Endothelial cell of umbilical vein (primary cell): Measurements from ENCODE around the gene NTNG1. TPM values are rescaled to one million over a fixed set of nuclear protein-coding genes. Genes with fewer than 3 reads are reported as not detected.

Experiments used
- BruUV-seq: library from RNA; stranded (reverse); fragments of 400-500 nt; replicated peaks from 2 replicates; lab custom pipeline; 2021; lab: Mats Ljungman, UMichigan
- CTCF ChIA-PET: fragments of 300-600, 350-600 bp; sonication (Branson Sonifier 250); formaldehyde crosslinking; loops from one replicate; lab custom pipeline; 2021; ENCODE audit warnings: antibody characterized with exemption, inconsistent platforms; lab: Charles Lee
- POLR2A ChIA-PET: fragments of 300-600, 350-600 bp; sonication (Branson Sonifier 250); formaldehyde crosslinking; loops from one replicate; lab custom pipeline; 2021; ENCODE audit warnings: antibody characterized with exemption, inconsistent platforms; lab: Charles Lee
- DNase-seq: peaks from one replicate; pipeline ENCODE4 v3.0.0-alpha.2; 2011; ENCODE audit warnings: low read depth, low spot score
- FAIRE-seq: peaks from 2 replicates; lab custom pipeline; 2011; peaks lifted over from hg19 to GRCh38; lab: Jason Lieb, UNC
- H2AFZ ChIP-seq: 2 replicates; pipeline ENCODE4 v1.6.0; 2012; ENCODE audit warnings: low read depth, low read length, control low read depth, inconsistent platforms
- H3K27ac ChIP-seq: 2 replicates; pipeline ENCODE4 v1.5.1; 2011; ENCODE audit warnings: low read depth, mild to moderate bottlenecking, control low read depth, low read length, moderate library complexity; ENCODE audit not compliant: insufficient read depth
- H3K27me3 ChIP-seq, 2 experiments: 2 replicates each; pipeline versions ENCODE4 v1.6.0 to v1.6.1; 2011; ENCODE audit warnings: low read length in 2 of 2, mixed read lengths in 1 of 2; ENCODE audit not compliant: control insufficient read depth in 2 of 2, insufficient read depth in 2 of 2
- H3K36me3 ChIP-seq, 2 experiments: 2 replicates in 1 of 2; 3 replicates in 1 of 2; pipeline ENCODE4 v1.5.1; 2011; ENCODE audit warnings: low read length in 2 of 2, mild to moderate bottlenecking in 1 of 2, moderate library complexity in 1 of 2; ENCODE audit not compliant: control insufficient read depth in 2 of 2, insufficient read depth in 2 of 2; ENCODE audit errors: extremely low read depth in 1 of 2
- H3K4me1 ChIP-seq: 3 replicates; pipeline ENCODE4 v1.5.1; 2011; ENCODE audit warnings: mild to moderate bottlenecking, low read length; ENCODE audit not compliant: control insufficient read depth, insufficient read depth; ENCODE audit errors: extremely low read depth
- H3K4me2 ChIP-seq: 2 replicates; pipeline ENCODE4 v1.6.1; 2011; ENCODE audit warnings: low read length, control low read depth, mixed read lengths; ENCODE audit not compliant: insufficient read depth
- H3K4me3 ChIP-seq, 3 experiments: fragments of 200-600 bp in 1 of 3; sonication (generic), shearing (Covaris generic) in 1 of 3; replicated peaks in 1 of 3; 2 replicates each; pipeline ENCODE4 v1.5.1; 2011 to 2016; ENCODE audit warnings: control low read depth in 3 of 3, low read length in 3 of 3, mild to moderate bottlenecking in 2 of 3, inconsistent platforms in 1 of 3, low read depth in 1 of 3, moderate library complexity in 1 of 3; ENCODE audit not compliant: insufficient read depth in 1 of 3
- H3K79me2 ChIP-seq: 2 replicates; pipeline ENCODE4 v1.6.0; 2012; ENCODE audit warnings: low read length, inconsistent platforms; ENCODE audit not compliant: control insufficient read depth, insufficient read depth
- H3K9ac ChIP-seq: replicated peaks from 2 replicates; pipeline ENCODE3; 2011; ENCODE audit warnings: low read length, control low read depth; ENCODE audit not compliant: insufficient read depth; ENCODE audit errors: extremely low read depth
- H3K9me1 ChIP-seq: replicated peaks from 3 replicates; pipeline ENCODE4 v1.6.0; 2011; ENCODE audit warnings: mild to moderate bottlenecking, low read length; ENCODE audit not compliant: control insufficient read depth, insufficient read depth; ENCODE audit errors: extremely low read depth
- H3K9me3 ChIP-seq: replicated peaks from 2 replicates; pipeline ENCODE4 v1.5.1; 2012; ENCODE audit warnings: low read length, inconsistent platforms; ENCODE audit not compliant: control insufficient read depth, insufficient read depth
- H4K20me1 ChIP-seq: replicated peaks from 2 replicates; pipeline ENCODE3; 2011; ENCODE audit warnings: mild to moderate bottlenecking, low read length; ENCODE audit not compliant: control insufficient read depth, insufficient read depth; ENCODE audit errors: extremely low read depth
- EZH2 ChIP-seq: IDR thresholded peaks from 2 replicates; pipeline ENCODE4 v1.6.1; 2012; ENCODE audit warnings: borderline replicate concordance, low read depth, mild to moderate bottlenecking, moderate library complexity, low read length, inconsistent platforms; ENCODE audit not compliant: severe bottlenecking
- FOS ChIP-seq: IDR thresholded peaks from 2 replicates; pipeline ENCODE4 v1.6.1; 2011; ENCODE audit warnings: mild to moderate bottlenecking, low read length, moderate library complexity, borderline replicate concordance; ENCODE audit not compliant: insufficient read depth
- GATA2 ChIP-seq: IDR thresholded peaks from 2 replicates; pipeline ENCODE4 v1.7.0; 2011; ENCODE audit warnings: low read depth, mild to moderate bottlenecking, moderate library complexity, mixed read lengths, low read length; ENCODE audit not compliant: insufficient read length, insufficient read depth
- JUN ChIP-seq: IDR thresholded peaks from 2 replicates; pipeline ENCODE4 v1.6.1; 2011; ENCODE audit warnings: borderline replicate concordance, low read depth; ENCODE audit not compliant: insufficient read length, insufficient read depth
- MYC ChIP-seq: IDR thresholded peaks from one replicate; pipeline ENCODE4 v1.6.1; 2011; ENCODE audit warnings: mild to moderate bottlenecking, low read depth, low read length
- POLR2A ChIP-seq: IDR thresholded peaks from 2 replicates; pipeline ENCODE4 v1.6.1; 2012; ENCODE audit warnings: low read depth, mild to moderate bottlenecking, control low read depth, low read length
- POLR2AphosphoS5 ChIP-seq: IDR thresholded peaks from 2 replicates; pipeline ENCODE4 v1.6.1; 2012; ENCODE audit warnings: low read depth, mild to moderate bottlenecking, control low read depth, low read length, moderate library complexity; ENCODE audit not compliant: insufficient read depth
- dilution Hi-C: fragments of 300-500 bp; cut with MboI; formaldehyde crosslinking; loops from one replicate; pipeline ENCODE4 v1.15.0; 2019; ENCODE audit warnings: low sequenced_read_pairs; ENCODE audit not compliant: extremely low pct_ligation_motif_present
- intact Hi-C: fragments of 100-400 bp; cut with micrococcal nuclease; formaldehyde crosslinking; loops from one replicate; pipeline ENCODE4 v1.10.0; 2022
- polyA plus RNA-seq, 4 experiments: library from polyadenylated mRNA; depleted of rRNA in 3 of 4; stranded (reverse) in 3 of 4; unstranded in 1 of 4; fragments of >200 nt; gene quantifications; 2 replicates each; pipeline versions ENCODE4 v1.2.1 to v1.2.3, GENCODE V29; 2011 to 2012; ENCODE audit warnings: missing spikeins in 1 of 4
- total RNA-seq: library from RNA; stranded (reverse); gene quantifications from 2 replicates; pipeline ENCODE4 v1.2.3, GENCODE V29; 2021
- TF ChIP-seq, protein P1 (sequence below): IDR thresholded peaks from 2 replicates; pipeline ENCODE4 v1.6.1; 2011; ENCODE audit not compliant: insufficient read depth, insufficient read length
- TF ChIP-seq, protein P2 (sequence below), 2 donors: IDR thresholded peaks; 1 replicate in 1 of 2; 2 replicates in 1 of 2; pipeline ENCODE4 v1.5.1; 2011; ENCODE audit warnings: low read length in 2 of 2, mild to moderate bottlenecking in 2 of 2, moderate library complexity in 2 of 2, control low read depth in 1 of 2, inconsistent platforms in 1 of 2, low read depth in 1 of 2; ENCODE audit not compliant: insufficient read depth in 1 of 2; ENCODE audit errors: extremely low read depth in 1 of 2

Gene NTNG1
- total and polyA plus RNA-seq, 2 donors (not counting 3 experiments of a cell fraction or from before 2014, with no cell fraction given): not detected

DNA sequence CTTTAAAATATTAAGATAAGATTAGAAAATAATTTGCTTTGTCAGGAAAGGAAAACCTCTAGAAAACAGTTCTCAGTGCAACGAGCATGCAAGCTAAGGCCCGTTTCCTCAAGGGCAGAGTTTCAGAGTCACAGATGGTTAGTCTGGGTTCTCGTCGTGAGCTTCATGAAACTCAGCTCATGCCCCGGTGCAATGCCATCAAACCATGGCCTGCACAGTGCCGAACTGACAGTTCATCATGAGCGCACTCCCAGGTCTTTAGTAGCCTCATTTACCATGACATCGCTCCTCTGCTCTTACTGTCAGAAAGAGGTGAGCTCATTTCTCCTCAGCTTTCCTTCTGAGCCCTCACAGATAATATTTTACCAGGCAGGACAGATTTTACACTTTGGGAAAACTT, 319.2 kb downstream of the NTNG1 start:
- CTCF ChIA-PET: no interaction called here

More for the DNA sequence above, 319.2 kb downstream of the NTNG1 start:
- H3K4me2 ChIP-seq: no peak overlapping the region
- no TSS peak for BruUV-seq
- POLR2A ChIA-PET: no interaction called here
- FAIRE-seq: no peak
- H3K9ac ChIP-seq: no peak overlapping the region
- no peak overlapping the region for H3K27ac ChIP-seq
- H3K9me3 ChIP-seq: no peaks in the 10 kb centered on the region
- TF ChIP-seq EZH2 (no peak), GATA2 (no peak), FOS (no peak), MYC (no peak), POLR2AphosphoS5 (no peak), JUN (no peak), POLR2A (no peak)
- TF ChIP-seq, protein P1, sequence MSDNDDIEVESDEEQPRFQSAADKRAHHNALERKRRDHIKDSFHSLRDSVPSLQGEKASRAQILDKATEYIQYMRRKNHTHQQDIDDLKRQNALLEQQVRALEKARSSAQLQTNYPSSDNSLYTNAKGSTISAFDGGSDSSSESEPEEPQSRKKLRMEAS: no peak
- TF ChIP-seq, protein P2, sequence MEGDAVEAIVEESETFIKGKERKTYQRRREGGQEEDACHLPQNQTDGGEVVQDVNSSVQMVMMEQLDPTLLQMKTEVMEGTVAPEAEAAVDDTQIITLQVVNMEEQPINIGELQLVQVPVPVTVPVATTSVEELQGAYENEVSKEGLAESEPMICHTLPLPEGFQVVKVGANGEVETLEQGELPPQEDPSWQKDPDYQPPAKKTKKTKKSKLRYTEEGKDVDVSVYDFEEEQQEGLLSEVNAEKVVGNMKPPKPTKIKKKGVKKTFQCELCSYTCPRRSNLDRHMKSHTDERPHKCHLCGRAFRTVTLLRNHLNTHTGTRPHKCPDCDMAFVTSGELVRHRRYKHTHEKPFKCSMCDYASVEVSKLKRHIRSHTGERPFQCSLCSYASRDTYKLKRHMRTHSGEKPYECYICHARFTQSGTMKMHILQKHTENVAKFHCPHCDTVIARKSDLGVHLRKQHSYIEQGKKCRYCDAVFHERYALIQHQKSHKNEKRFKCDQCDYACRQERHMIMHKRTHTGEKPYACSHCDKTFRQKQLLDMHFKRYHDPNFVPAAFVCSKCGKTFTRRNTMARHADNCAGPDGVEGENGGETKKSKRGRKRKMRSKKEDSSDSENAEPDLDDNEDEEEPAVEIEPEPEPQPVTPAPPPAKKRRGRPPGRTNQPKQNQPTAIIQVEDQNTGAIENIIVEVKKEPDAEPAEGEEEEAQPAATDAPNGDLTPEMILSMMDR (IDR thresholded peaks at IDR 0.05; ENCODE audit: extremely low read depth in 1 of 2, insufficient read depth in 1 of 2, low read depth in 1 of 2, low read length in 2 of 2): no peak
- H3K79me2 ChIP-seq: no peaks in the 10 kb centered on the region
- H3K4me1 ChIP-seq: no peaks in the 10 kb centered on the region
- H3K4me3 ChIP-seq: no peak overlapping the region
- H3K9me1 ChIP-seq: no peaks in the 10 kb centered on the region
- no peak for DNase-seq
- H3K27me3 ChIP-seq: no peaks in the 10 kb centered on the region
- no peak overlapping the region for H2AFZ ChIP-seq
- dilution Hi-C loops (no loop called here), intact Hi-C loops (no loop called here)
- H3K36me3 ChIP-seq: no peaks in the 10 kb centered on the region
- no peaks in the 10 kb centered on the region for H4K20me1 ChIP-seq
